Prostate gland (tissue), 2 donors: ENCODE data around the gene RNU4-1.

Source experiments
- POLR2A ChIP-seq: fragments of 450-650 bp; IDR thresholded peaks from one replicate; pipeline ENCODE4 v1.6.1; 2016; ENCODE audit warnings: antibody characterized with exemption, mild to moderate bottlenecking
- POLR2AphosphoS5 ChIP-seq: sonication (generic); formaldehyde crosslinking; IDR thresholded peaks from one replicate; pipeline ENCODE4 v1.6.1; 2017; ENCODE audit warnings: antibody characterized with exemption
- TF ChIP-seq, protein P1 (sequence below), 4 experiments: fragments of 200-600 bp in 2 of 4; fragments of 450-650 bp in 2 of 4; sonication (generic) in 2 of 4; IDR thresholded peaks; 1 replicate in 3 of 4; 2 replicates in 1 of 4; pipeline ENCODE4 v1.5.1; 2016 to 2019; ENCODE audit warnings: antibody characterized with exemption in 4 of 4, mild to moderate bottlenecking in 2 of 4, moderate library complexity in 2 of 4

DNA sequence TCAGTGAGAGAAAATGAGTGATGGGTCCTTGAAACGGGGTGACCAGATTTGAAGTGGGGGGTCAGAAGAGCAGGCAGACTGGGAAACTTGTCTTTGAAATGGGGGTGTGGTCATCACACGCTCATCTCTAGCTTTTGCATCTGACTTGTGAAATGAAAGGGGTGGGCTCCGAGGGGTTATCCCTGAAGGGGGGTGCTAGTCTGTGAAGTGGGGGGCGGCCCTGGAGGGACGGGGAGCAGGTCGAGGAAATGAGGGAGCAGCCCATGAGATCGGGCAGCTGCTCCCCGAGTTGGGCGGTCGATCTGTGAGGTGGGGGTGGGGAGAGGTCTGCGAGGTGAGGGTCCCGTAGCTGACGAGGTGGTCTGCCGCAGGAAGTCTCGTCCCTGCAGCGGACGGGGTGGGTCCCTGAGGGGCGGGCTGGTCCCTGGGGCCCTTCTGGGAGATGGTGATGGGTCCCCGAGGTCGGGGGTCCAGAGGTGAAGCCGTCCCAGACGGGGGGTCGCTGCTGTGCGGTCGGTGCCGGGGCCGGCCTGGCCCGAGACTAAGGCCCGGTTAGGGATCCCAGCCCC is 28.0 kb downstream of the RNU4-1 start:
- TF ChIP-seq POLR2AphosphoS5: no peak
- TF ChIP-seq, protein P1, sequence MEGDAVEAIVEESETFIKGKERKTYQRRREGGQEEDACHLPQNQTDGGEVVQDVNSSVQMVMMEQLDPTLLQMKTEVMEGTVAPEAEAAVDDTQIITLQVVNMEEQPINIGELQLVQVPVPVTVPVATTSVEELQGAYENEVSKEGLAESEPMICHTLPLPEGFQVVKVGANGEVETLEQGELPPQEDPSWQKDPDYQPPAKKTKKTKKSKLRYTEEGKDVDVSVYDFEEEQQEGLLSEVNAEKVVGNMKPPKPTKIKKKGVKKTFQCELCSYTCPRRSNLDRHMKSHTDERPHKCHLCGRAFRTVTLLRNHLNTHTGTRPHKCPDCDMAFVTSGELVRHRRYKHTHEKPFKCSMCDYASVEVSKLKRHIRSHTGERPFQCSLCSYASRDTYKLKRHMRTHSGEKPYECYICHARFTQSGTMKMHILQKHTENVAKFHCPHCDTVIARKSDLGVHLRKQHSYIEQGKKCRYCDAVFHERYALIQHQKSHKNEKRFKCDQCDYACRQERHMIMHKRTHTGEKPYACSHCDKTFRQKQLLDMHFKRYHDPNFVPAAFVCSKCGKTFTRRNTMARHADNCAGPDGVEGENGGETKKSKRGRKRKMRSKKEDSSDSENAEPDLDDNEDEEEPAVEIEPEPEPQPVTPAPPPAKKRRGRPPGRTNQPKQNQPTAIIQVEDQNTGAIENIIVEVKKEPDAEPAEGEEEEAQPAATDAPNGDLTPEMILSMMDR (IDR thresholded peaks at IDR 0.05): no peak
- TF ChIP-seq POLR2A: no peak
